Measurements from ENCODE around the gene CERCAM.
"Not testable (repeated sequence)": the region's sequence is repeated elsewhere in the genome, so short reads cannot be mapped to it uniquely, and the experiment has no call there.

CERCAM gene

GRCh38 chr9:128419061-128419925 is 1.4 kb upstream of the CERCAM start:
- TF ChIP-seq POLR2A (IDR thresholded peaks at IDR 0.05; ENCODE audit: low read length) (no peak), GATA1 (IDR thresholded peaks at IDR 0.05; ENCODE audit: low read depth, low read length) (no peak)
- no peak for DNase-seq

- DNase-seq = peak; percentile 60 to 76
- TF ChIP-seq GATA1 (IDR thresholded peaks at IDR 0.05; ENCODE audit: low read depth, low read length) (no peak), POLR2A (IDR thresholded peaks at IDR 0.05; ENCODE audit: low read length) (no peak)
Observed at GRCh38 chr9:128420060-128420650, 502 bp upstream of the CERCAM start.

DNA sequence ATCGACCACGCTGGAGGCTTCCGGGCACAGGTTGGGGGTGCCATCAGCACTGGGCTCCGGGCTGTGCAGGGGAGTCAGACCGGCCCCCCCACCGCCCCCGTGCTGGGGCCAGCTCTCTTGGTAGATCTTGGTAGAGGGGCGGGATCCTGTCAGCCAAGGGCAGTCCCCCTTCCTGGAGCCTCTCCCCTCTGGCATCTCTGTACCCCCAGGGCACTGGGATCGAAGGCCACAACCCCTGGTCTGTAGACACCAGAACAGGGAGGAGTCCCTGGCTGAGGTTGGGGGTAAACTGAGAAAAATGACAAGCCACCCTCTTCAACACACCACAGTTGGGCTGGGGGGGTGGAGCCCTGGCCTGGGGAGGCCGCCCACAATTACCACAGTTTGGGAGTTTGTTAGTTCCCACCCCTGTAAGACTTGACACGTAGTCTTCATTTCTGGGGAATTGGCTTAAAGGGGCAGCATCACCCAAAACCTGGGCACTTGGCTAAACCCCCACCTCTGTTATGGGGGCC is 882 bp downstream of the CERCAM start:
- no peak for DNase-seq
- no peak for TF ChIP-seq GATA1 (IDR thresholded peaks at IDR 0.05; ENCODE audit: low read depth, low read length)
- no peak for TF ChIP-seq POLR2A (IDR thresholded peaks at IDR 0.05; ENCODE audit: low read length)

DNA sequence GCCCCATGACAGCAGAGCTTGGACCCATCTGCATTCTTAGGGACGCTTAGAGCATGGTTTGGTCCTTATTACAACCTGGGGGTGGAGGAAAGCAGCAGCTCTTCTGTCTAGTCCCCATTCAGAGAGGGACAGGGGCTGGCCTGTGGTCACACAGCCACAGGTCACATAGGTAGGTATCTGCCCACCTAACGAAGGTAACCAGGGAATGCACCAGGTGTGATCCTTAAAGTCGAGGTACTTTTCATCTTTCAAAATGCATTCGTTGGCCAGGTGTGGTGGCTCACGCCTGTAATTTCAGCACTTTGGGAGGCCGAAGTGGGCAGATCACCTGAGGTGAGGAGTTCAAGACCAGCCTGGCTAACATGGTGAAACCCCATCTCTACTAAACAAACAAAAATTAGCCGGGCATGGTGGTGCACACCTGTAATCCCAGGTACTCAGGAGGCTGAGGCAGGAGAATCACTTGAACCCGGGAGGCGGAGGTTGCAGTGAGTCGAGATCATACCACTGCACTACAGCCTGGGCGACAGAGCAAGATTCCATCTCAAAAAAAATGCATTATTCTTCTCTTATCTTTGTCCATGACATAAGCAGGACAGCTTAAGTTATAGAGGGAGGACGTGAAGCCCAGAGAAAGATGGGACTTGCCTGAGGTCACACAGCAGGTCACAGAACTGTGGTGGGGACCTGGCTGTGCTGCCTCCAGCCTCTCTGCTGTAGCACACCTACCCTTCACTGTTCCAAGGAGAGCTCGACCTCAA is 1.5 kb downstream of the CERCAM start:
- DNase-seq = not testable (repeated sequence)

DNA sequence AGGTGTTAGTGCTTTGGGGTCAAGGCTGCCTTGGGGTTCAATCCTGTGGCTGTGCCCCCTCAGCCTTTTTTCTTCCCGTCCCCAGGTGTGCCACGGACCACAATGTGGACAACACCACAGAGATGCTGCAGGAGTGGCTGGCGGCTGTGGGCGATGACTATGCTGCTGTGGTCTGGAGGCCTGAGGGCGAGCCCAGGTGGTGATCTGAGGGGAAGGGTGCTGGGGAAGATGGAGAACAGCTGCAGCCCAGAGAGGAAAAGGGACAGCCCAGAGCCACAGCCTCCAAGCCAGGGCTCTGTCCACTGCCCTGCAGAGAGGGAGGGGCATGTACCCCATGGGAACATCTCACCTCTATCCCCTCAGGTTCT is 2.1 kb downstream of the CERCAM start:
- no peak for DNase-seq
- no peak for TF ChIP-seq POLR2A (IDR thresholded peaks at IDR 0.05; ENCODE audit: low read length)

DNA sequence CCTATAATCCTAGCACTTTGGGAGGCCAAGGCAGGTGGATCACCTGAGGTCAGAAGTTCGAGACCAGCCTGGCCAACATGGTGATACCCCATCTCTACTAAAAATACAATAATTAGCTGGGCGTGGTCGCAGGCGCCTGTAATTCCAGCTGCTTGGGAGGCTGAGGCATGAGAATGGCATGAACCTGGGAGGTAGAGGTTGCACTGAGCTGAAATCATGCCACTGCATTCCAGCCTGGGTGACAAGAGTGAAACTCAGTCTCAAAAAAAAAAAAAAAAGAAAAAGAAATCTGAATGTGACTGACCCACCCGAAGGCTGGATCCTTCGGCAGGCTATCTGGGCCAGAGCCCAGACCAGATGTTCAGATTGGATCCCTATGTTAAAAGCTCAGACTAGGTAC is 2.7 kb downstream of the CERCAM start:
- not testable (repeated sequence) for DNase-seq

- DNase-seq = no peak
Observed at GRCh38 chr9:128424268-128424780, 3.7 kb downstream of the CERCAM start.

DNA sequence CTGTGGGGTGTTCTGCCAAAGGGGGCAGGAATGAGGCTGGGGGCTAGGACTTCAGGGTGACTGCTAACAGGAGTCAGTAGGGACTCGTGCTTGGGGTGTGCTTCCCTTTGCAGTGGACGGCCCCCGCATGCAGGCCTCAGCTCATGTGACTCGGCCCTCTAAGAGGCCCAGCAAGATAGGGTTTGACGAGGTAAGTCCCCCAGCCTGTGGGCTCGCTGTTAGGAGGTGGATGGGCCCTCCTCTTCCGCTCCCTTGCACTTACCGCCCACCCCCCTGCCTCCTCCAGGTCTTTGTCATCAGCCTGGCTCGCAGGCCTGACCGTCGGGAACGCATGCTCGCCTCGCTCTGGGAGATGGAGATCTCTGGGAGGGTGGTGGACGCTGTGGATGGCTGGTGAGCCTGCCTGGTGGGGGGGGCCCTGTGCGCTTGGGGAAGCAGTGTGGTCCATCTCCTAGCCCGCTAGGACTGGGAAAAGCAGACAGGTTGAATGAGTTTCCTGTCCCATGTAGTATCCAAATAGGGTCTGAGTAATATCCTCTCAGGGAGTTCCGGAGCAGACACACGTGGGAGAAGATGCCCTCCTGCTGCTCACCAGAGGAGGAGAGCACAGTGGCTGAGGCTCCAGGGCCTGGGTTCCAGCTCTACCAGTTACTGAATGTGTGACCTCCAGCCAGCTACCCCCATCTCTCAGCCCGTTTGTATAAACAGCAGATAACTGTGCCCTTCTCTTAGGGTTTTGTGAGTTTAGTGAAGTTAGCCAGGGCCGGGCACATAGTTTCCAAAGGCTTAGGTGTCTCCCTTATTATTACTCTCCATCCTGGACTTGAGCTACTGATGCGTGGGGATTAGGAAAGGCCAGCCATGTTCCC is 8.2 kb downstream of the CERCAM start:
- TF ChIP-seq POLR2A (IDR thresholded peaks at IDR 0.05; ENCODE audit: low read length) = no peak
- TF ChIP-seq GATA1 (IDR thresholded peaks at IDR 0.05; ENCODE audit: low read depth, low read length) = no peak
- no peak for DNase-seq

More at GRCh38 chr9:128424268-128424780, 3.7 kb downstream of the CERCAM start:
- TF ChIP-seq POLR2A (IDR thresholded peaks at IDR 0.05; ENCODE audit: low read length) = no peak
- no peak for TF ChIP-seq GATA1 (IDR thresholded peaks at IDR 0.05; ENCODE audit: low read depth, low read length)

- TF ChIP-seq GATA1 (IDR thresholded peaks at IDR 0.05; ENCODE audit: low read depth, low read length) = no peak
- no peak for TF ChIP-seq POLR2A (IDR thresholded peaks at IDR 0.05; ENCODE audit: low read length)
- no peak for DNase-seq
Observed at GRCh38 chr9:128429513-128430086, 8.9 kb downstream of the CERCAM start.

DNA sequence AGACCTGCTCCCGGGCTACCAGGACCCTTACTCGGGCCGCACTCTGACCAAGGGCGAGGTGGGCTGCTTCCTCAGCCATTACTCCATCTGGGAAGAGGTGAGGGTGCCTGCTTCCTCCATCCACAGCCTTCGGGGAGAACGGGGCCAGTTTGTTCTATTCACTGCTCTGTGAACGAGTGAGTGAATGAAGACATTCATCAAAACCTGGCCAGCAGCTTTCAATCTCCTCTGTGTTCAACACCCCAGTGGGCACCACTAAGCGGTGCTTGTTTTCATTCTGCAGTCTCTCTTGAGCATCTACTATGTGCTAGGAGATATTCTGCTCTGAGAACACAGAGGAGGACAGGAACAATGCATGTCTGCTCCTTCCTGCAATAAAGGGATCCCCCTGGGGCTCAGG is 10.6 kb downstream of the CERCAM start:
- DNase-seq = no peak
- no peak for TF ChIP-seq GATA1 (IDR thresholded peaks at IDR 0.05; ENCODE audit: low read depth, low read length)
- no peak for TF ChIP-seq POLR2A (IDR thresholded peaks at IDR 0.05; ENCODE audit: low read length)

GRCh38 chr9:128434340-128434739 is 13.7 kb downstream of the CERCAM start:
- DNase-seq = no peak
- TF ChIP-seq GATA1 (IDR thresholded peaks at IDR 0.05; ENCODE audit: low read depth, low read length) = no peak
- no peak for TF ChIP-seq POLR2A (IDR thresholded peaks at IDR 0.05; ENCODE audit: low read length)

- no peak for DNase-seq
- no peak for TF ChIP-seq GATA1 (IDR thresholded peaks at IDR 0.05; ENCODE audit: low read depth, low read length)
- TF ChIP-seq POLR2A (IDR thresholded peaks at IDR 0.05; ENCODE audit: low read length) = no peak
Observed at GRCh38 chr9:128435611-128436010, 15.0 kb downstream of the CERCAM start.

Data from erythroblast (primary cell).